ENCODE data around the gene SORCS3. TPM values are rescaled to one million over a fixed set of nuclear protein-coding genes. Genes with fewer than 3 reads are reported as not detected.

The SORCS3 gene
- total RNA-seq: 0.06 and 0.15 TPM in 2 replicates

GRCh38 chr10:104641187-104641936 lies at the start of gene SORCS3:
Gene SORCS3 (plus strand): TSS chr10:104641290.
- no peak for DNase-seq (ENCODE audit: extremely low read depth, low read depth, low spot score)

- no peak for DNase-seq (ENCODE audit: extremely low read depth, low read depth, low spot score)
These were observed 49.6 kb upstream of the SORCS3 start for GRCh38 chr10:104591441-104591840.

- DNase-seq (ENCODE audit: extremely low read depth, low read depth, low spot score): no peak
These were observed 39.9 kb upstream of the SORCS3 start for GRCh38 chr10:104601166-104601565.

GRCh38 chr10:104608091-104608828 lies 32.8 kb upstream of the SORCS3 start:
- no peak for DNase-seq (ENCODE audit: extremely low read depth, low read depth, low spot score)

GRCh38 chr10:104612571-104613205 lies 28.4 kb upstream of the SORCS3 start:
- DNase-seq (ENCODE audit: extremely low read depth, low read depth, low spot score): no peak

GRCh38 chr10:104613406-104613805 lies 27.7 kb upstream of the SORCS3 start:
- no peak for DNase-seq (ENCODE audit: extremely low read depth, low read depth, low spot score)

GRCh38 chr10:104614245-104614831 lies 26.8 kb upstream of the SORCS3 start:
- no peak for DNase-seq (ENCODE audit: extremely low read depth, low read depth, low spot score)

- DNase-seq (ENCODE audit: extremely low read depth, low read depth, low spot score): no peak
These were observed 26.0 kb upstream of the SORCS3 start for GRCh38 chr10:104615136-104615535.

GRCh38 chr10:104617831-104618230 lies 23.3 kb upstream of the SORCS3 start:
- DNase-seq (ENCODE audit: extremely low read depth, low read depth, low spot score): no peak

- DNase-seq (ENCODE audit: extremely low read depth, low read depth, low spot score): no peak
These were observed 18.9 kb upstream of the SORCS3 start for GRCh38 chr10:104622175-104622574.

- no peak for DNase-seq (ENCODE audit: extremely low read depth, low read depth, low spot score)
These were observed 18.4 kb upstream of the SORCS3 start for GRCh38 chr10:104622598-104623209.

GRCh38 chr10:104630731-104631130 lies 10.4 kb upstream of the SORCS3 start:
- no peak for DNase-seq (ENCODE audit: extremely low read depth, low read depth, low spot score)

- no peak for DNase-seq (ENCODE audit: extremely low read depth, low read depth, low spot score)
These were observed 9.1 kb upstream of the SORCS3 start for GRCh38 chr10:104631946-104632345.

GRCh38 chr10:104638861-104639589 lies 2.1 kb upstream of the SORCS3 start:
- no peak for DNase-seq (ENCODE audit: extremely low read depth, low read depth, low spot score)

- no peak for DNase-seq (ENCODE audit: extremely low read depth, low read depth, low spot score)
These were observed 1.3 kb upstream of the SORCS3 start for GRCh38 chr10:104639590-104640338.

GRCh38 chr10:104640339-104641186 lies 527 bp upstream of the SORCS3 start:
- DNase-seq (ENCODE audit: extremely low read depth, low read depth, low spot score): no peak

GRCh38 chr10:104641937-104642657 lies 1.0 kb downstream of the SORCS3 start:
- DNase-seq (ENCODE audit: extremely low read depth, low read depth, low spot score): no peak

Measured in glomerular endothelial cell (primary cell).